ENCODE data around the gene FHAD1.

The FHAD1 gene

GRCh38 chr1:15393475-15394257 lies 146.6 kb downstream of the FHAD1 start:
- DNase-seq (ENCODE audit: low read depth): no peak
- TF ChIP-seq MYC (IDR thresholded peaks at IDR 0.05; ENCODE audit: low read depth, low read length): no peak
- TF ChIP-seq, protein P1, sequence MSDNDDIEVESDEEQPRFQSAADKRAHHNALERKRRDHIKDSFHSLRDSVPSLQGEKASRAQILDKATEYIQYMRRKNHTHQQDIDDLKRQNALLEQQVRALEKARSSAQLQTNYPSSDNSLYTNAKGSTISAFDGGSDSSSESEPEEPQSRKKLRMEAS (IDR thresholded peaks at IDR 0.05; ENCODE audit: low read depth, low read length): no peak
- H3K4me3 ChIP-seq (ENCODE audit: low read depth, low read length): no peak overlapping the region

GRCh38 chr1:15394258-15394690 lies 147.3 kb downstream of the FHAD1 start:
- H3K4me3 ChIP-seq (ENCODE audit: low read depth, low read length): no peak overlapping the region
- no peak for TF ChIP-seq POLR2A (IDR thresholded peaks at IDR 0.05; ENCODE audit: extremely low read depth, insufficient read length)
- TF ChIP-seq, protein P1 (IDR thresholded peaks at IDR 0.05; ENCODE audit: low read depth, low read length): no peak
- TF ChIP-seq, protein P2, sequence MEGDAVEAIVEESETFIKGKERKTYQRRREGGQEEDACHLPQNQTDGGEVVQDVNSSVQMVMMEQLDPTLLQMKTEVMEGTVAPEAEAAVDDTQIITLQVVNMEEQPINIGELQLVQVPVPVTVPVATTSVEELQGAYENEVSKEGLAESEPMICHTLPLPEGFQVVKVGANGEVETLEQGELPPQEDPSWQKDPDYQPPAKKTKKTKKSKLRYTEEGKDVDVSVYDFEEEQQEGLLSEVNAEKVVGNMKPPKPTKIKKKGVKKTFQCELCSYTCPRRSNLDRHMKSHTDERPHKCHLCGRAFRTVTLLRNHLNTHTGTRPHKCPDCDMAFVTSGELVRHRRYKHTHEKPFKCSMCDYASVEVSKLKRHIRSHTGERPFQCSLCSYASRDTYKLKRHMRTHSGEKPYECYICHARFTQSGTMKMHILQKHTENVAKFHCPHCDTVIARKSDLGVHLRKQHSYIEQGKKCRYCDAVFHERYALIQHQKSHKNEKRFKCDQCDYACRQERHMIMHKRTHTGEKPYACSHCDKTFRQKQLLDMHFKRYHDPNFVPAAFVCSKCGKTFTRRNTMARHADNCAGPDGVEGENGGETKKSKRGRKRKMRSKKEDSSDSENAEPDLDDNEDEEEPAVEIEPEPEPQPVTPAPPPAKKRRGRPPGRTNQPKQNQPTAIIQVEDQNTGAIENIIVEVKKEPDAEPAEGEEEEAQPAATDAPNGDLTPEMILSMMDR (IDR thresholded peaks at IDR 0.05; ENCODE audit: low read depth, low read length): no peak
- no peak for TF ChIP-seq MYC (IDR thresholded peaks at IDR 0.05; ENCODE audit: low read depth, low read length)
- DNase-seq (ENCODE audit: low read depth): no peak

- DNase-seq (ENCODE audit: low read depth): no peak
- TF ChIP-seq MYC (IDR thresholded peaks at IDR 0.05; ENCODE audit: low read depth, low read length) (no peak), POLR2A (IDR thresholded peaks at IDR 0.05; ENCODE audit: extremely low read depth, insufficient read length) (no peak)
- TF ChIP-seq, protein P2 (IDR thresholded peaks at IDR 0.05; ENCODE audit: low read depth, low read length): no peak
- TF ChIP-seq, protein P1 (IDR thresholded peaks at IDR 0.05; ENCODE audit: low read depth, low read length): no peak
Observed at GRCh38 chr1:15397236-15397635, 150.2 kb downstream of the FHAD1 start.

DNA sequence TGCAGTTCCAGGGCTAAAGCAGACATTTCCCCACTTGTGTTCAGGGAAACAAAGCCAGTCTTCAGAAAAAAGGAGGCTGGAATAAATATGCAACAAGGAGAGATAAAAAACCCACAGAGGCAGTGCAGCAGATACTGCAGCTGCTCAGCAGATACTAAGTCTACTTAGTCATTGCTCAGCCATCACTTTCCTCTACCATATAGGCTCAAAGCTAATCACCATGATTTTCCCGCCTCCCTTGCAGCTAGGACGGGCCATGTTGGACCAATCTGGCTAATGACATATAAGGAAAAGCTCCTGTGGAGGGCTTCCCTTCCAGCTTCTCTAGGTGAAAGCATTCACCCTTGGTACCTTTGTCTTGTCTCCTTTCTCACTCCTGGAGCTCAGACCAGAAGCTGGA lies 152.7 kb downstream of the FHAD1 start:
- H3K4me3 ChIP-seq (ENCODE audit: low read depth, low read length): no peak overlapping the region
- TF ChIP-seq POLR2A (IDR thresholded peaks at IDR 0.05; ENCODE audit: extremely low read depth, insufficient read length) (no peak), MYC (IDR thresholded peaks at IDR 0.05; ENCODE audit: low read depth, low read length) (no peak)
- TF ChIP-seq, protein P2 (IDR thresholded peaks at IDR 0.05; ENCODE audit: low read depth, low read length): no peak
- TF ChIP-seq, protein P1 (IDR thresholded peaks at IDR 0.05; ENCODE audit: low read depth, low read length): no peak
- no peak for DNase-seq (ENCODE audit: low read depth)

More at GRCh38 chr1:15397236-15397635, 150.2 kb downstream of the FHAD1 start:
- H3K4me3 ChIP-seq (ENCODE audit: low read depth, low read length): no peak overlapping the region

- no peak overlapping the region for H3K4me3 ChIP-seq (ENCODE audit: low read depth, low read length)
- DNase-seq (ENCODE audit: low read depth): no peak
- no peak for TF ChIP-seq POLR2A (IDR thresholded peaks at IDR 0.05; ENCODE audit: extremely low read depth, insufficient read length)
- TF ChIP-seq MYC (IDR thresholded peaks at IDR 0.05; ENCODE audit: low read depth, low read length): no peak
- TF ChIP-seq, protein P2 (IDR thresholded peaks at IDR 0.05; ENCODE audit: low read depth, low read length): no peak
- TF ChIP-seq, protein P1 (IDR thresholded peaks at IDR 0.05; ENCODE audit: low read depth, low read length): no peak
Observed at GRCh38 chr1:15400627-15401026, 153.6 kb downstream of the FHAD1 start.

DNA sequence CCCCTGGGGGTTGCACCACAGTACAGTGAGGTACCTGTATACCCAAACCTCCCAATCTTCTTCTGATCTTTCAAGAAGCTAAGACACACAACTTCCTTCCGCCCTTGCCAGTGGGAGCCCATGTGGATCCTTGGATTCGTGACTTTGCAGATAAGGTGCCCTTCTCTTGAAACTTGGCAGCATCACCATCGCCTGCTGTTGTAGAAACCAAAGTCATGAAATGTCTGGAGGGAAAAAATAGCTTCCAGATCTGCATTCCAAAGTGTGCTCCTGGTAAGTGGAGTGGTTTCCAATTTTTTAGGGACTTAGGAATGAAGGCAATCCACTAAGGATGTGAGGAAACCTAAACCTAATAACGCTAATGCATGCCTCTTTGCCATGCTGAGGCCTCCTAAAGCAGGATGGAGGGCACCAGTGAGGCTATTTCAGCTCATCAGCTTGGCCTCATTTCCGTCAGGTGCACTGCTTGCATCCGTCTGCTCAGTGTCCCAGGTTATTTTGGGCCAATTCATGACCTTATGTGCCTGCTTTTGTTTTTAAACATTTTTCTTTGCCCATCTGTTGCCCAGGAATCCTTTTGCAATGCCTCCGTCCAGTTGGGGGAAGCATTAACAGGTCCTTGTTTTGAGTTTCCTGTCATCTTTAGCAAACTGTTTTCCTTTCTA lies 154.5 kb downstream of the FHAD1 start:
- H3K4me3 ChIP-seq (ENCODE audit: low read depth, low read length): no peak overlapping the region
- TF ChIP-seq, protein P2 (IDR thresholded peaks at IDR 0.05; ENCODE audit: low read depth, low read length): no peak
- no peak for TF ChIP-seq MYC (IDR thresholded peaks at IDR 0.05; ENCODE audit: low read depth, low read length)
- TF ChIP-seq POLR2A (IDR thresholded peaks at IDR 0.05; ENCODE audit: extremely low read depth, insufficient read length): no peak
- TF ChIP-seq, protein P1 (IDR thresholded peaks at IDR 0.05; ENCODE audit: low read depth, low read length): no peak
- no peak for DNase-seq (ENCODE audit: low read depth)
